ENCODE data around the gene SPATA13. TPM values are rescaled to one million over a fixed set of nuclear protein-coding genes. Genes with fewer than 3 reads are reported as not detected.
A peak's percentile ranks its signal among the peaks of the same experiment; 100 is the strongest.

Gene SPATA13
- total and polyA plus RNA-seq, 2 donors from 2014 or later: 12.3 to 69.2 TPM

- intact Hi-C loops (cut with DNase I): no loop called here
- Histone ChIP-seq H3K27ac (ENCODE audit: low read depth in 2 of 2, low read length in 2 of 2) (no peak overlapping the region), H3K4me3 (ENCODE audit: low read length in 3 of 3) (peak overlapping the region in 1 of 3 donors; percentile 20)
Observed at GRCh38 chr13:24328145-24328544, 167.6 kb downstream of the SPATA13 start.

GRCh38 chr13:24338721-24339120 is 178.2 kb downstream of the SPATA13 start:
- Histone ChIP-seq H3K9me3 (ENCODE audit: control insufficient read depth in 2 of 3, insufficient read depth in 1 of 3, low read length in 3 of 3) (no peaks in the 10 kb centered on the region), H3K36me3 (ENCODE audit: control insufficient read depth in 2 of 3, insufficient read depth in 3 of 3, low read length in 3 of 3) (no peaks in the 10 kb centered on the region), H3K4me3 (ENCODE audit: low read length in 3 of 3) (no peak overlapping the region), H3K27ac (ENCODE audit: low read depth in 2 of 2, low read length in 2 of 2) (no peak overlapping the region), H3K4me1 (ENCODE audit: control insufficient read depth in 2 of 3, insufficient read depth in 2 of 3, low read depth in 1 of 3, low read length in 3 of 3) (no peaks in the 10 kb centered on the region), H3K9ac (ENCODE audit: low read length in 3 of 3) (no peak overlapping the region), H3K27me3 (ENCODE audit: control insufficient read depth, insufficient read depth, low read length) (no peaks in the 10 kb centered on the region)
- DNase-seq (no peak), FAIRE-seq (no peak)
- no peak for TF ChIP-seq CTCF (IDR thresholded peaks at IDR 0.05; ENCODE audit: borderline replicate concordance, extremely low read depth, insufficient read depth)
- intact Hi-C loops (cut with DNase I): no loop called here

More at GRCh38 chr13:24328145-24328544, 167.6 kb downstream of the SPATA13 start:
- no peaks in the 10 kb centered on the region for H3K36me3 ChIP-seq (ENCODE audit: control insufficient read depth in 2 of 3, insufficient read depth in 3 of 3, low read length in 3 of 3)
- DNase-seq (peak in 4 of 5 donors; percentile 48 to 57 (median 50)), FAIRE-seq (no peak)
- no peak for TF ChIP-seq CTCF (IDR thresholded peaks at IDR 0.05; ENCODE audit: borderline replicate concordance, extremely low read depth, insufficient read depth)
- H3K9ac ChIP-seq (ENCODE audit: low read length in 3 of 3): no peak overlapping the region
- no peaks in the 10 kb centered on the region for H3K4me1 ChIP-seq (ENCODE audit: control insufficient read depth in 2 of 3, insufficient read depth in 2 of 3, low read depth in 1 of 3, low read length in 3 of 3)
- no peaks in the 10 kb centered on the region for H3K9me3 ChIP-seq (ENCODE audit: control insufficient read depth in 2 of 3, insufficient read depth in 1 of 3, low read length in 3 of 3)
- no peaks in the 10 kb centered on the region for H3K27me3 ChIP-seq (ENCODE audit: control insufficient read depth, insufficient read depth, low read length)

GRCh38 chr13:24339937-24340607 is 179.6 kb downstream of the SPATA13 start:
- H3K4me3 ChIP-seq (ENCODE audit: low read length in 3 of 3): no peak overlapping the region
- no peaks in the 10 kb centered on the region for H3K27me3 ChIP-seq (ENCODE audit: control insufficient read depth, insufficient read depth, low read length)
- intact Hi-C loops (cut with DNase I): no loop called here
- no peak for FAIRE-seq
- no peaks in the 10 kb centered on the region for H3K9me3 ChIP-seq (ENCODE audit: control insufficient read depth in 2 of 3, insufficient read depth in 1 of 3, low read length in 3 of 3)
- no peaks in the 10 kb centered on the region for H3K4me1 ChIP-seq (ENCODE audit: control insufficient read depth in 2 of 3, insufficient read depth in 2 of 3, low read depth in 1 of 3, low read length in 3 of 3)
- no peak overlapping the region for H3K27ac ChIP-seq (ENCODE audit: low read depth in 2 of 2, low read length in 2 of 2)
- no peak for DNase-seq
- no peak overlapping the region for H3K9ac ChIP-seq (ENCODE audit: low read length in 3 of 3)
- no peak for TF ChIP-seq CTCF (IDR thresholded peaks at IDR 0.05; ENCODE audit: borderline replicate concordance, extremely low read depth, insufficient read depth)
- H3K36me3 ChIP-seq (ENCODE audit: control insufficient read depth in 2 of 3, insufficient read depth in 3 of 3, low read length in 3 of 3): no peaks in the 10 kb centered on the region

GRCh38 chr13:24340608-24340955 is 180.1 kb downstream of the SPATA13 start:
- H3K36me3 ChIP-seq (ENCODE audit: control insufficient read depth in 2 of 3, insufficient read depth in 3 of 3, low read length in 3 of 3): no peaks in the 10 kb centered on the region
- H3K4me3 ChIP-seq (ENCODE audit: low read length in 3 of 3): no peak overlapping the region
- no peak overlapping the region for H3K9ac ChIP-seq (ENCODE audit: low read length in 3 of 3)
- H3K4me1 ChIP-seq (ENCODE audit: control insufficient read depth in 2 of 3, insufficient read depth in 2 of 3, low read depth in 1 of 3, low read length in 3 of 3): no peaks in the 10 kb centered on the region
- no peaks in the 10 kb centered on the region for H3K9me3 ChIP-seq (ENCODE audit: control insufficient read depth in 2 of 3, insufficient read depth in 1 of 3, low read length in 3 of 3)
- H3K27me3 ChIP-seq (ENCODE audit: control insufficient read depth, insufficient read depth, low read length): no peaks in the 10 kb centered on the region
- no peak for DNase-seq
- no peak for FAIRE-seq
- no peak for TF ChIP-seq CTCF (IDR thresholded peaks at IDR 0.05; ENCODE audit: borderline replicate concordance, extremely low read depth, insufficient read depth)
- intact Hi-C loops (cut with DNase I): no loop called here
- no peak overlapping the region for H3K27ac ChIP-seq (ENCODE audit: low read depth in 2 of 2, low read length in 2 of 2)

All from kidney (tissue), 14 donors.